GM12892 (cell line): Measurements from ENCODE around the gene TTYH3.

Source experiments
- POLR2A ChIP-seq: IDR thresholded peaks from 2 replicates; pipeline ENCODE4 v1.6.1; 2011; ENCODE audit warnings: low read depth, low read length, control low read depth
- TAF1 ChIP-seq: IDR thresholded peaks from 2 replicates; pipeline ENCODE4 v1.6.1; 2011; ENCODE audit warnings: low read depth, mild to moderate bottlenecking, control low read depth, low read length, borderline replicate concordance

DNA sequence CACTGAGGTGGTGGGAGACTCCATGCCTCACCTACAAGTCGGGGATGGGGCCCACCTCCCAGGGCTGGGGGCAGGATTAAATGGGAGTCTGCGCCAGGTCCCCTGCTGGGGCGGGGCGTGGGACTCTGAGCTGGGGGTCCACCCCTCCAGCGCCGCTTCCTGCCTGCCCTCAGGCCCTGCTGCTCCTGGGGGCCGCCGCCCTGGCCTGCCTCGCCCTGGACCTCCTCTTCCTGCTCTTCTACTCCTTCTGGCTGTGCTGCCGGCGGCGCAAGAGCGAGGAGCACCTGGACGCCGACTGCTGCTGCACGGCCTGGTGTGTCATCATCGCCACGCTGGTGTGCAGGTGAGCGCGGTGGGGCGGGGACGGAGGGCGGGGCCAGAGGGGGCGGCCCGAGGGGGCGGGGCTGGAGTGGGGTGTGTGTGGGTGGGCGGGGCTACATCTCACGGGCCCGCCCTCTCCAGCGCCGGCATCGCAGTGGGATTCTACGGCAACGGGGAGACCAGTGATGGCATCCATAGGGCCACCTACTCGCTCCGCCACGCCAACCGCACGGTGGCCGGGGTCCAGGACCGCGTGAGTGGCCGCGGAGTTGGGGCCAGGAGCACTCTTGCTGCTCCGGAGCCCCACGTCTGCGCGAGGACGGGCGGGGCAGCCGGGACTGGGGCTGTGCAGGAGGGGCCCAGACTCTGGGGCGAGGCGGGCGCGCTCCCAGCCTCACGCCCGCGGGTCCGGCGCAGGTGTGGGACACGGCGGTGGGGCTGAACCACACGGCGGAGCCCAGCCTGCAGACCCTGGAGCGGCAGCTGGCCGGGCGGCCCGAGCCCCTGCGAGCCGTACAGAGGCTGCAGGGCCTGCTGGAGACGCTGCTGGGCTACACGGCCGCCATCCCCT is 15.1 kb downstream of the TTYH3 start:
- no peak for TF ChIP-seq POLR2A
- no peak for TF ChIP-seq TAF1
